Superior temporal gyrus (tissue), 1 donor: Measurements from ENCODE around the gene SFXN5.

Source experiments
- DNase-seq: peaks from one replicate; pipeline ENCODE4 v3.0.0-alpha.2; 2016; ENCODE audit errors: extremely low spot score

The SFXN5 gene

DNA sequence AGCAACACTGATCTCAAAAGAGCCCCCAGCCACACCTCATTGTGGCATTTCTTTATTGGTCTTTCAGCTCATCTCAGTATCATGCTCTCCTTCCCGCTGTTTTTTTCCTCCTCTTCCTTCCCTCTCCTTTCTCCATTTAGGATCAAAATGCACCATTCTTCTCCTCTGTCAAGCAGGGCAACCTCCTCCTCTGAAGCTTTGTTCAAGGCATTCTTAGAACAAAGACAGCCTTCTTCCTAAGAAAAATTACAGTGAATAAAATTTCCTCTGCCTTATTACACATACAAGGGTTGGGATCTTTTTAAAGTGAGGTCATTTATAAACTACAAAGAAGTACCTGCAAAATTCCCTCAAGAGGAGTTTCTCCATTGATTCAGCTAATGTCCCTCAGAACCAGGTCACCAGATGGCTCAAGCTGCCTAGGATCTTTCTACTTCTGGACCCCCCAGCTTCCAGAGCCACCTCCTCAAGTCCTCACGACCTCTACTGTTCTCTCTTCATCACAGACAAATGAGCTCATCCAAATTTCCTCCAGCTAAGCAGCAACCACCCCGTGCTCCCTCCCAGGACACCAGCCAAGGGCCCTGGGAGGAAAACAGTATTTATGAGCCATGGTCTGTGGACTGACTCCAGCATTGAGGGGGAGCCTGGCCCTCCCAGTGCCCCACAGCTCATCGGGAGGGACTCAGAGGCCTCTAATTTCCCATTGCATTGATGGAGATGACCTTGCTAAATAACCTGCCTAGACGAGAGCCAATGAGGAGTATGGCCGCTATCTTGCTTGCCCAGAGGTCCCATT lies 18.0 kb downstream of the SFXN5 start:
- DNase-seq, result no peak

DNA sequence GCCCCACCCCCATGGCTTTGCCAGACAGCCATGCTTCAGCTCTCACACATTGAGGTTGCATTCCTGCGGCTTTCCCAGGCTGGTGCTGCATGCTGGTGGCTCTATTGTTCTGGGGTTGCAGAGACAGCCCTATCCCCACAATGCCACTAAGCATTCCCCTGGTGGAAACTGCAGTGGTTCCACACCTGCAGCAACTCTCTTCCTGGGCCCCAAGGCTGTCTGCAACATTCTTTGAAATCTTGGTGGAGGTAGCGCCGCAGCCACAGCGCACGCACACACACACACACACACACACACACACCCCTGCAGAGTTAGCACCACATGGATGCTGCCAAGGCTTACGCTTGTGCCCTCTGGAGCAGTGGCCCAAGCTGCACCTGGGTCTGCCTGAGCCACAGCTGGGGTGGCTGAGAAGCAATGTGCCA lies 21.4 kb downstream of the SFXN5 start:
- DNase-seq, result no peak

DNA sequence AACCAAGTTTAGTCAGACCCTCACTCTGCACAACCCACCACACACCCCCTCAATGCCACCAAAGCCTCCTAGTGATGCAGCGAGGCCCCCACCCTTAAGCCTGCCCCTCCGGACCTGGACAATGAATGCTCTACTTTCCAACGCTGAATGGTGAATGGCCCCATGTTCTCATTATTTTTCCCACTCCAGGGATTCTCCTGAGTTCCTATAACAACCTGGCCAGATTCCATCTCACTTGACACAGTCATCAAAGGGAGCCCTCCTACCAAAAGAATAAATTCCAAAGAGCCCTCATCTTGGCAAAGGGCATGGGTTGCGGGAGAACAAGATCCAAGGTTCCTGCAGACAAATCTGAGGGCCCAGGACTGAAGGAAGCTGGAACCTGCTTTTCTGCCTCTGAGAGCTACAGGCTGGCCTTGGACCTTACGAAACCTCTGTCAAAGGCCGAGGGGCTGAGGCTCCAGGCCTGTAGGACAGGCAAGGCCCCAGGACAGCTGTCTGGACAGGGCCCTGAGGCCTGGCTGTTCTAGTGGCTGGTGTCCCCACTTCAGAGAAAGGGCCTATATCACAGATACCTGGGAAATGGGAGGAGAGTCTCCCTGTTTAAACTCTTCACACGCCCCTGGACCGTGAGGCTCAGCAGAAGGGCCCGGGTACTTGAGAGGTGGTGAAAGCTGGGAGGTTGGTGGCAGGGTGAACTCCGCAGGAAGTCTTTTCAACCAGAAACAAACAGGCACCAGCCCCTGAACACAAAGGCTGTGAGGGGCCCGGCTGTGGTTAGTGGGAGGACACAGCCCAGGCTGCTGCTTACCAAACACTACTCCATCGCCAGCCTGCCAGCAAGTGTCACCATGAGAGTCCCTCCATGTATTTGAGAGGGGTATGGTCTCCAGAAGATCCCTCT lies 27.3 kb downstream of the SFXN5 start:
- DNase-seq, result no peak

DNA sequence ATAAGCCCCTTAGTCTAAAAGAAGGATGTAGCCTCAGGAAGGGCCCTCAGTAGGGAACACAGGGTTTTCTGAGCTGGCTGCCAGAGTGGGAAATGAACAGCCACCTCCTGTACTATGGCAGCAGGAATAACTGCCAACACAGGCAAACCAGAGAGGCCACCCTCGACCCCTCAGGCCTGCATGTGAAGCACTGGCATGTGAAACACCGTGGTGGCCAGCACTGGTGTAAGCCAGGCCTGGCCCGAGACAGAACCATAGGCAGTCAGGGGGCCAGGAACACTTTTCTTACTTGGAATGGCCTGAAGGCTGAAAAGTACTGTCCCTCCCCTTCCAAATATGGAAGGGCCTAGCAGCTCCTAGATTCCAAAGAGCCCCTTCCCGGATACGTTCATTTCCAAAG lies 28.2 kb downstream of the SFXN5 start:
- no peak for DNase-seq

DNA sequence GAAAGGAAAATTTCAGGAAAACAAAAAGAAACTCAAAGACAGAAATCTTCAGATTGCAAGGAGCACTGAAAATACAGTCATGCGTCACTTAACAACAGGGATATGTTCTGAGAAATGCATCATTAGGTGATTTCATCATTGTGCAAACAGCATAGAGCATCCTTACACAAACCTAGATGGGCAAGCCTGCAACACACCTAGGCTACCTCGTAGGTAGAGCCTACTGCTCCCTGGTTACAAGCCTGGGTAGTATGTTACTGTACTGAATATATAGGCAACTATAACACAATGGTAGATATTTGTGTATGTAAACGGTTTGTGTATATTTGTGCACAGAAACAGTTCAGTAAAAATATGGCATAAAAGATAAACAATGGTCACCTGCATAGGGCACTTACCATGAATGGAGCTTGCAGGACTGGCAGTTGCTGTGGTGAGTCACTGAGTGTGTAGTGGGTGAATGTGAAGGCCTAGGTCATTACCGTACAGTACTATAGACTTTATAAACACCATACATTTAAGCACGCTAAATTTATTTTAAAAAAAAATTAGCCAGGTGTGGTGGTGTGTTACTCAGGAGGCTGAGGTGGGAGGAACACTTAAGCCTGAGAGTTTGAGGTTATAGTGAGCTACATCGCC lies 33.4 kb downstream of the SFXN5 start:
- no peak for DNase-seq

DNA sequence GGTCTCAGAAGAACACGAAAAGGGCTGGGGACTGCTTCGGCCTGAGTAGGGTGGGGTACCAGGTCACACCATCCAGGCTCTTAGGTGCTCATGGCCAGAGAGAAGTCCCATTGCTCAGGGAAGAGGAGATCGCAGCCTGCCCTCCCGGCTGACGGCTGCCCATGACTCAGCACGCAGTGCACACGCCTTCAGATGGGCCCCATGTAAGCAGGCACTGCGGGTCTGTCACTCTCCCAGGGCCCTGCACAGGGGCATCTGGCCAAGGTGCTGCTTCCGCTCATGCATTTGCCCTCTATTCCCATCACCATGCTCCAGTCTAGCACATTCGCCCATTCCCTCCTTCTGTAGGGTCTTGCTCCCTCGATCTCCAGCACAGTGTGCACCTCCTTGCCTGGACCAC lies 34.7 kb downstream of the SFXN5 start:
- no peak for DNase-seq

DNA sequence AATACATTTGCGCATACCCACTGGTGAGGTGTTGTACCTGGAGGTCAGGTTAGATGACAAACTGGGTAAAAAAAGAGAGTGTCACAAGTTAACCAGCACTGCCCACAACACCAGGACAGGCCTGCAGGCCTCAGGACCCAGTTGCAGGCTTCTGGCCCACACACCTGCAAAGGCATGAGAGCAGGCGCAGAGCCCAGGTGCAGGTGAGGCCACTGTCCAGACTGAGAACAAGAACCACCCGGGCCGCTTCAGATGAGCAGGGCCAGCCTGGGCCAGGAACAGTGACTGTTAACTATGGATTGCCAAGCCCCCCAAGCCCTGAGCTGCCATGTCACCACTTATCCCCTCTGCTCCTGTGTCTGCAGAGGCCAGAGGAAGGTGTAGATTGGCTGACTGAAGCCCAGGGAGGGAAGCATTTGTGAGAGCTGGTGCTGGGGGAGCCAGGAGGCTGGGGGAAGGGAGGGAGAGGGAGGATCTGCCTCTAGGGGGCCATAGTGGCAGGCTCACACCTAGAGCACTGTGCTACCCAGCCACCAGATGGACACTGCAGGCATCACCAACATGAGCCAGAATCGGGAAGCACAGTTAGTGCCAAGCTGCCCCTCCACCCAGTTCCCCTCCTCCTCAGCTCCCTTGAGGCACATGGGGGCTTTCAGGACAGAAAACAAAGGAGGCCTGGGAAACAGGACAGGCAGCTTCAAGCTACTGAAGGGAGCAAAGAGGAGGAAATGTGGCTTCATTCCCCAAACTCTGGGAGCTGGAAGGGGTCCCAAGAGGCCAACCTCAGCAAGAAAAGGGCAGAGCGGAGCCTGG lies 35.4 kb downstream of the SFXN5 start:
- no peak for DNase-seq

DNA sequence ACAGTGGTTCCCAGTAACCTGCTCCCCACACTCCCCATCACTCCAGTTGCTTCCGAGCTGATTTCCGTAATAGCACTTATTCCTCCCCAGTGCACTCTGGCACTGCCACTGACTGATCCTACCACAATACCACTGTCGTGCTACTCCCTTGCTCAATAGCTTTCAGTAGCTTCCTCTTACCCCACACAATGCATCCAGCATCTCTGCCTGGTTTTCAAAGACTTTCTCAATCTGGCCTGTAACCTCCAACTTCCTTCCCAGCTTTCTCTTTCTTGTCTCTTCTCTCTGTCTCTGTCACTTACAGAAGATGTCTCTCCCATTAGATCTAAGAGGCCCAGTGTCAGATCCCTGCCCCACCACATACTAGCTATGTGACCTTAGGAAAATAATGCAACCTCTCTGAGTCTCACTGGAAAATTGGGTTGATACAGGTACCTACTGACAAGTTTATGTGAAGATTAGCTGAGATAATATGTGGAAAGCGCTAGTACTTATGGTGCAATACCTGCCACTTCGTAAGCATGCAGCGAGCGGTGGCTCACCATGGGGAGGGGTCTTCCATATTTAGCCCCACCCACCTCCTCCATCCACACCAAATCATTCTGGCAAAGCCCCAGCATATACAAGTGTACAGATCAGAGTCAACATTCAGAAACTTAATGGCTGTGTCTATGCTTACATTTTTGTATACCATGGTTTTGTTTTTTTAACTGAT lies 36.7 kb downstream of the SFXN5 start:
- DNase-seq, result no peak

DNA sequence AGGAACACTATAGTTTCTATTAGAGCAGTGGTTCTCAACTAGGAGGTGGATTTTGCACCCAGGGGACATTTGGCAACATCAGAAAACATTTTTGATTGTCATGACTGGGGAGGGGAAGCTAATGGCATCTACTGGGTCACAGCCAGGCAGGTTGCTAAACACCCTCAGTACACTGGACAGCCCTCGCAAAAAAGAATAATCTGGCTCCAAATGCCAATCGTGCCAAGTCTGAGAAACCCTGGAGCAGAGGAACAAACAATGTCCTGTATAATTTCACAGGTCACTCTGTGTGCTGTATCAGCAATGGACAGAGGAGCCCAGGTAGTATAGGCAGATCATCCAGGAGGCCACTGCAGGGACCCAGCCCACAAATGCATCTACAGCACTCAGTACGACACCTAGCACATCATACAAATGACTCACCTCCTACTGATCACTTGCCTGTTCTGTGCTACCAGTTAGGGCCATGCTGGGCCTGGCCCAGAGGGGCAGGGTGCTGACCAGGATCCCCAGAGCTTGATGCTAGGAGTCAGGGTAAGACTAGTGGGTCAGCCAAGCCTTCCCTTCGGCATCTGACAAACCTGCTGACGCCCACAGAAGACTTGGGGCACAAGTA lies 37.6 kb downstream of the SFXN5 start:
- DNase-seq, result no peak

DNA sequence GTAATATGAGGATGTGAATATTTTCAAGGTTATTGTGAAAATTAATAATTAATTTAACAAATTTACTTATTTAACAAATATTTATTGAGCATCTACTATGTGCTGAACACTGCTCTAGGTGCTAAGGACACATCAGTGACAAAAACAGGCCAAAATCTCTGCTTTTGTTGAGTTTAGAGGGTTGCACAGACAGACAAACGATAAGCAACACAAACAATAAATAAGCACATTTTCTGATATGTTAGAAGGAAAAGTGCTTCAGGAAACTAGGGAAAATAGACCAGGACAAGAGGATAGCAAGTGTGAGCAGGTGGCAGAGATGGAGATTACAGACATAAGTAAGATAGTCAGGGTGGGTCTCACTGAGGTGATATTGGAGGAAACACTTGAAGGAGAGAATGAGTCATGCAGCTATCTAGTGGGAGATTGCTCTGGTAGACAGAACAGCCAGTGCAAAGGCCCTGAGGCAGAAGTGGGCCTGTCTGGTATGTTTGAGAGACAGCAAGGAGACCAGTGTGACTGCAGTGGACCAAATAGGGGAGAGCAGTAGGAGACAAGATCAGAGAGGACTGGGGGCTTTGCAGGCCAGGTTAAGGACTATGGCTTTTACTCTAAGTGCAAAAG lies 38.3 kb downstream of the SFXN5 start:
- DNase-seq, result no peak

DNA sequence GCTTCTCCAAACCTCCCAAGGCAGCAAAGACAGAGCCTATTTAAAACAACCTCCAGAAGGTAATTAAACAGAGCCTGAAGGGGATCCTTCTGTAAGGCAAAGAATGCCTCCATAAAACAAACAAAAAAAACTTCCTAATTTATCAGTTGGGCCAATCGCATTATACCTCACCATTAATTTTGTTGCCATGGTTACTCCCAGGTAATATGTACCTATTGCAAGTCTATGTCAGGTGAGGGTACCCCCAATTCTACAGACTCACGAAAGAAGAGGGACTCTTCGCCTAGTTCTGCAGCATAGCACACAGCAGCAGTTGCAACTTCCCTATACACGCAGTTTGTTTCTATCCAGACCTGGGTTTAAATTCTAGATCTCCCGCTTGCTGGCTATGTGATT lies 38.8 kb downstream of the SFXN5 start:
- no peak for DNase-seq

DNA sequence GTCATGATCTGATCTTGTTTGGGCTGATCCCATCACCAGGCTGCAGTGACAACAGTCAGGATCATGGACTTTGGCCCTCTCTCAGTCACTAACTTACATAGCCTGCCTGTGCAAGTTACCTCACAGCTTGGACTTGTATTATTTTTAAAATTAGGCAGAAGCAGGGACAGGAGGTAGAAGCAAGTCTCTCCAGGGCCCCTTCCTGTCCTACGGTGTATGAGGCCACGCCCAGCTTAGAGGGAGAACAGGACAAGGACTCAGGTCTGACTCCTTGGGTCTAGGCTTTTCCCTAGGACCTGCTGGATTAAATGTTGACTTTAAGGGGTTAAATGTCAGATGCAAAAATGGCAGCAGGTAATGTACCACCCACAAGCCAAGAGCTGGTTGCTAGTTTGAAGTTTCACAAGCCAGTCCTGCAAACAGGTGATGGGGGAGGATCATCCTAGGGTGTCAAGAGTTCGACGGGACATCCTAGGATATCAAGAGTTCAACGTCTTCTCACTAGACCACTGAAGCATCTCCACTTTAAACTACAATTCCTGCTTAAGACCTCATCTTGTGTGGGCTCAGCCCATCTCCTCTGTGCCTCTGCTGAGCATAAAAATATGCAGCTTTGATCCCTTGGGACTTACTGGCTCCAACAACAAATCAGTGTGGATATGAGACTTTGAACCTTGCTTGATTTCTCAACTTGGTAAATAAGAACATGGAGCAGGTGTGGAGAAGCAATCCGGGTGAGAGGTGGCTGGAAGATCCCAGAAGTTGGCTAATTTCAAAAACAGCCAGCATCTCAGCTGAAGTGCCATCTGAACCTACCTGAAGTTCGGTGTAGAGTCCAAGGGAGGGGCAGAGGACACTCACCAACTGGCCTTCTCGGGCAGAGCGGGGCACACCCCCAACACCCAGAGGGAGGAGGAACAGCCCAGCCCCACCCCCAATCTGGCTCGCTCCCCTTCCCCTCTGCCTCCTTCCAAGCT lies 39.5 kb downstream of the SFXN5 start:
- no peak for DNase-seq

DNA sequence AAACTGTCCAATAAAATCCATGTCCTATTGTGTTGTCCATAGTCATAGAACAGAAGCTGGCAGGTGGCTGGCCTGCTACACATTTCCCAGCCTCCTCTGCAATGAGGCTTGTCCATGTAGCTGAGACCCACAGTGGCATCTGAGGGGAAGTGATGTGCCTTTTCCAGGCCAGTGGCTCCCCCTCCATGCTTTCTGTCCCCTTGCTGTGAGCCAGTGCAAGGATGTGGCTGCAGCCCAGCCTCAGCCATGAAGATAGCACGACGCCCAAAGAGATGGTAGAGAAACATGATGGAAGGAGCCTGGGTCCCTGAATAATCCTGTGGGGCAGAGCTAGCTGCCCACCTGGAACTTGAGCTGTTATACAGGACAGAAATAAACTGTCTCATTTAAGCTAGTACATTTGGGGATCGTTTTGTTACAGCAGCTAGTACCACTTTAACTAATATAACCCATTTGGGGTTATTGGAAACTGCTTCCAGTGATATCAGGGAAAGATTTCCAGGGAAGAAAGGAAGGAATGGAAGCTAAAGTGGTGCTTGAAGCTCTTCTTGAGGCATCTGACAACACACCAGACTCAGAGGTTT lies 40.3 kb downstream of the SFXN5 start:
- no peak for DNase-seq

DNA sequence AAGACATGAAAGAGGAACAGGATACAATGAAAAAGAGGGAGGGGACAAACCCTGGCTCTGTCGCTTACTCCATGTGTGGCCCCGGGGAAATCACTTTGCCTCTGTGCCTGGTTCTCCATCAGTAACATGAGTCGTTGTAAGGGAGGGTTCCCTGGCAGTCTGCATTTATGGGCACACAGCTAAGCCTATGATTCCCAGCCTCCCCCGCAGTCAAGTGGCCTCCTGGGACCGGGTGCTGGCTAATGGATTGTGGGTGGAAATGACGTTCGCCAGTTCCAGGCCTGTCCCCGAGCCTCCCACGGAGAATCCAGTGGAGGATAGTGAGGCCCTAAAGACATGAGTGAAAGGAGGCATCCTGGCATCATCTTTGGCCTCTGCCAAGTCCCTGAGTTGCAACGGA lies 42.7 kb downstream of the SFXN5 start:
- no peak for DNase-seq

DNA sequence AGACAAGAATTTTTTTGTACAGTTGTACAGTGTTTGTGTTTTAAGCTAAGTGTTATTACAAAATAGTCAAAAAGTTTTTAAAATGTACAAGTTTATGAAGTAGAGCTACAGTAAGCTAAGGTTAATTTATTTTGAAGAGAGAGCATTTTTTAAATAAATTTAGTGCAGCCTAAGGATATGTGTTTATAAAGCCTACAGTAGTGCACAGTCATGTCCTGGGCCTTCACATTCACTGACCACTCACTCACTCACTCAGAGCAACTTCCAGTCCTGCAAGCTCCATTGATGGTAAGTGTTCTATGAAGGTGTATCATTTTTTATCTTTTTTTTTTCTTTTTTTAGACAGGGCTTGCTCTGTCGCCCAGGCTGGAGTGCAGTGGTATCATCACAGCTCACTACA lies 44.2 kb downstream of the SFXN5 start:
- DNase-seq, result no peak

DNA sequence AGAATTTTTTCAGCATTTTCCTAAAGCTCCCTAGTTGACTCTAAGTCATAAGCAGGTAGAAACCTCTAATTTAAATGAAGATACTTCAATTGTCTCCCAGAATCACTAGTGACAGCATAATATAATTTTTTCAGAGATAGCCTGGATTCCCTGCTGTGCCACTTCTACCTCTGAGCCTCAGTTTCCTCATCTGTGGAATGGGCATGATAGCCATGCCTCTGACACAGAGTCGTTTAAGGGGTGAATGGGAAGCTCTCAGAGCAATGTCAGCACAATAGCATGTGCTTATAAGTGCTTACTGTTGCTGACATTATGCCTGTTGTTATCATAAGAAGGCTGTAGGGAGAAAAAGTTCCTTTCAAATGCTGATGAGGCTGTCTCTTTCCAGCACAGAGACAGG lies 48.0 kb downstream of the SFXN5 start:
- no peak for DNase-seq

DNA sequence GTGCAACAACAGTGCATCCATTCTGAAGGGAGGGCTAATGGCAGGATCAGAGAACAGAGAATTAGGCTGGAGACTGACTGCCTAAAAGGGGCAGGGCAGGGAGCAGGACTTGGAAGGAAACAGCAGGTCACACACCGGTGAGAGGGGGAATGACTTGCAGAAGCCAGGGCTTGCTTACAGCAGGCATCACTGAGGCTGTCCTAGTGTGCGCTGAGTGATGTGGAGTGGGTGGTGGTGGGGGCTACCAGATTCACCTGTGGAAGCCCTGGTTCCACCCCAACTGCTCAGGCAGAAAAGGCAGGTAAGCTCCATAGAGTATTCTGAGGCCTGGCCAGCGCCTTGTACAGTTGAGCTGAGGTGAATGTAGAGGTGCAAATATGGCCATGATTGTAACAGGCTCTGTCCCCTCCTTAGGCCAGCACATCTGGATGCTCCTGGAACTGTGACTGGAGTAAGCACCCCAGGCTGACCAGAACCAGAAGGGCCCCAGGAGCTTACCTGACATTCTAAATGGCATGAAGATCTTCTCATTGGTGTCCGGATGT lies 49.4 kb downstream of the SFXN5 start:
- no peak for DNase-seq

DNA sequence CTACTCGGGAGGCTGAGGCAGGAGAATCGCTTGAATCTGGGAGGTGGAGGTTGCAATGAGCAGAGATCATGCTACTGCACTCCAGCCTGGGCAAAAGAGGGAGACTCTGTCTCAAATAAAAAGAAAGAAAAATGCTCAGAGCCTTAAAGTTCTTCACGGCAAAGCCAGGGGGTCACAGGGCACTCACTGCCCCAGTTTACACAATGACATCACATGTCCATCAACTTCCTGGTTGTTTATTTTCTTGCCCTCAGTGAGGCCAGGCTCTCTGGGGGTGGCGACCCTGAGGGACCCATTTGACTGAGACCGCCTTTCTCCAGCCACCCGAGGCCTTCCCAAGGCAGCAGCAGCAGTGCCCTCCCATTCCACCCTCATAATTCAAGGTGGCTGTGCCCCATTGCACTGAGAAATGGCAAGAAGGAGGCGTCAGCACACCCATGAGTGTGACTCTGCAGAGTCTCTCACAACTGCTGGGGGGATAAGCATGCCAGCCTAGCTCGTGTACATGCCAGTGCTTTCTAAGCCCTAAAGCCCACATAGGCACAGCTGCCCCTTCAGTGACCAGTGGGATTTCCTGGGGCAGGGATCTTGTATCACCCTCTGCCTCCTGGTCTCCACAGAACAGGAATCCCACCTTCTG lies 50.0 kb downstream of the SFXN5 start:
- DNase-seq, result no peak
